CD4-positive, alpha-beta T cell (primary cell): Measurements from ENCODE around the gene TSPAN32. TPM values are rescaled to one million over a fixed set of nuclear protein-coding genes. Genes with fewer than 3 reads are reported as not detected.

Source experiments
- ATAC-seq: fragments of 200-7000 bp; cut with Tn5 transposase; one replicate; pipeline ENCODE4 v1.10.0; 2022; ENCODE audit warnings: mild to moderate bottlenecking; ENCODE audit not compliant: poor library complexity
- CTCF ChIA-PET: fragments of 350-600 bp; sonication (Branson Sonifier 250); formaldehyde crosslinking; loops from one replicate; lab custom pipeline; 2021; ENCODE audit warnings: antibody characterized with exemption, inconsistent platforms; lab: Charles Lee
- POLR2A ChIA-PET: fragments of 350-600 bp; sonication (Branson Sonifier 250); formaldehyde crosslinking; loops from one replicate; lab custom pipeline; 2021; ENCODE audit warnings: antibody characterized with exemption, inconsistent platforms; lab: Charles Lee
- DNase-seq, 14 experiments: peaks; one replicate each; pipeline ENCODE4 v3.0.0-alpha.2; 2013 to 2020; ENCODE audit warnings: mixed read lengths in 2 of 14
- H3K27ac ChIP-seq, 2 donors: one replicate each; pipeline versions ENCODE4 v1.5.1 to v1.7.0; 2013; ENCODE audit warnings: low read length in 2 of 2, low read depth in 1 of 2, mild to moderate bottlenecking in 1 of 2
- H3K27me3 ChIP-seq, 2 experiments: 1 replicate in 1 of 2; 2 replicates in 1 of 2; pipeline versions ENCODE4 v1.6.1 to v1.7.0; 2013; ENCODE audit warnings: low read length in 2 of 2, control low read depth in 1 of 2, mild to moderate bottlenecking in 1 of 2, moderate library complexity in 1 of 2; ENCODE audit not compliant: insufficient read depth in 2 of 2, control insufficient read depth in 1 of 2
- H3K36me3 ChIP-seq: one replicate; pipeline ENCODE4 v1.6.1; 2013; ENCODE audit warnings: low read length, control low read depth; ENCODE audit not compliant: insufficient read depth
- H3K4me1 ChIP-seq: one replicate; pipeline ENCODE4 v1.6.1; 2013; ENCODE audit warnings: low read length, control low read depth; ENCODE audit not compliant: insufficient read depth
- H3K4me3 ChIP-seq: one replicate; pipeline ENCODE4 v1.5.1; 2013; ENCODE audit warnings: mild to moderate bottlenecking, low read length, moderate library complexity
- H3K9me3 ChIP-seq, 2 experiments: 1 replicate in 1 of 2; 2 replicates in 1 of 2; pipeline versions ENCODE4 v1.6.1 to v1.7.0; 2013; ENCODE audit warnings: low read length in 2 of 2, mild to moderate bottlenecking in 2 of 2, control low read depth in 1 of 2, moderate library complexity in 1 of 2; ENCODE audit not compliant: control insufficient read depth in 1 of 2, insufficient read depth in 1 of 2
- H3K27ac Mint-ChIP-seq: one replicate; pipeline ENCODE4 v1.8.0; 2020; ENCODE audit warnings: mixed read lengths
- H3K27me3 Mint-ChIP-seq: one replicate; pipeline ENCODE4 v1.8.0; 2021; ENCODE audit warnings: mixed read lengths
- H3K36me3 Mint-ChIP-seq: one replicate; pipeline ENCODE4 v1.8.0; 2021; ENCODE audit warnings: low read depth, mixed read lengths
- H3K4me1 Mint-ChIP-seq: one replicate; pipeline ENCODE4 v1.8.0; 2021; ENCODE audit warnings: low read depth, mixed read lengths
- H3K4me3 Mint-ChIP-seq: one replicate; pipeline ENCODE4 v1.8.0; 2020; ENCODE audit warnings: mild to moderate bottlenecking, mixed read lengths
- H3K9me3 Mint-ChIP-seq: one replicate; pipeline ENCODE4 v1.8.0; 2020; ENCODE audit warnings: mixed read lengths
- CTCF ChIP-seq: fragments of 200-600 bp; IDR thresholded peaks from one replicate; pipeline ENCODE4 v1.8.0; 2022; ENCODE audit warnings: antibody characterized with exemption, mild to moderate bottlenecking
- intact Hi-C, 2 experiments: fragments of 100-400 bp; cut with DNase I in 1 of 2; cut with micrococcal nuclease in 1 of 2; formaldehyde crosslinking; loops; one replicate each; pipeline versions ENCODE4 v1.15.1 to v1.9.0; 2023 to 2025; cut with DNase I, micrococcal nuclease
- polyA plus RNA-seq, 2 donors: library from polyadenylated mRNA; unstranded; fragments of 120-200 nt; gene quantifications; one replicate each; pipeline ENCODE4 v1.2.1, GENCODE V29; 2013
- total RNA-seq, 174 experiments: library from RNA in 2 of 174; stranded (reverse) in 2 of 174; gene quantifications; one replicate each; pipeline ENCODE4 v1.2.3 and lab custom pipeline; 2021 to 2026

The TSPAN32 gene
- 10 to 100 TPM; 81.8 TPM for total RNA-seq
- 42.2 TPM for polyA plus RNA-seq (2013, experiment 1 of 2)
- polyA plus RNA-seq (2013, experiment 2 of 2): 82.1 TPM
- total RNA-seq (lab: John Stamatoyannopoulos, UW): 1.1 to 78.7 (median 19.3) reads per million in 172 experiments

- no peaks in the 10 kb centered on the region for H3K27me3 Mint-ChIP-seq
- peaks cover 23% of the 10 kb centered on the region for H3K36me3 Mint-ChIP-seq
- ATAC-seq: peak; percentile 71
- Histone ChIP-seq H3K4me3 (peak within 1 kb of the TSS; percentile 67), H3K9me3 (no peaks in the 10 kb centered on the region), H3K27ac (peak within 1 kb of the TSS; percentile 69 to 78), H3K4me1 (peaks cover 74% of the 10 kb centered on the region), H3K27me3 (no peaks in the 10 kb centered on the region), H3K36me3 (peaks cover 40% of the 10 kb centered on the region)
- ChIA-PET CTCF (interaction anchor here (1.3 to 6.4 kb wide), 2 partner anchors 98 to 118 kb away, joined by 6 to 89 read pairs; partner anchors contain the start of gene TSSC4), POLR2A (interaction anchor here (1.1 to 5.5 kb wide), 8 partner anchors 14 to 144 kb away, joined by 3 to 36 read pairs (median 5); partner anchors contain the start of genes ASCL2, CD81 and TSSC4)
- H3K4me3 Mint-ChIP-seq: peak within 1 kb of the TSS; percentile 96
- intact Hi-C loops: loop anchor here (5.0 to 10.0 kb wide), 4 partner anchors 76 to 586 kb away; partner anchors contain the start of genes CD81 (in 1 of the 2), CDKN1C (in 1 of the 2) and TSSC4 (in 1 of the 2)
- peak in 13 of 14 experiments; percentile 30 to 94 (median 57) for DNase-seq
- H3K9me3 Mint-ChIP-seq: no peaks in the 10 kb centered on the region
- TF ChIP-seq CTCF: no peak
- peaks cover 72% of the 10 kb centered on the region for H3K4me1 Mint-ChIP-seq
- H3K27ac Mint-ChIP-seq: peak within 1 kb of the TSS; percentile 94
These were observed at the start of gene TSPAN32, which contains the start of gene C11orf21 for GRCh38 chr11:2301631-2302305. Gene TSPAN32 (plus strand): TSS chr11:2302013. CDS start chr11:2302150, 137 bp downstream. Gene C11orf21 (minus strand): TSS chr11:2301918. CDS start chr11:2301808, 110 bp downstream.

- intact Hi-C loops: loop anchor here in 1 of 2 experiments (10.0 kb wide), 1 partner anchor 983 kb away; the partner anchor contains the start of gene MRGPRE
- Histone ChIP-seq H3K9me3 (peaks cover 0 to 5% of the 10 kb centered on the region in 2 experiments), H3K36me3 (no peaks in the 10 kb centered on the region), H3K4me3 (no peak overlapping the region), H3K27me3 (no peaks in the 10 kb centered on the region), H3K27ac (no peak overlapping the region), H3K4me1 (no peaks in the 10 kb centered on the region)
- H3K27ac Mint-ChIP-seq: no peak overlapping the region
- H3K4me1 Mint-ChIP-seq: no peaks in the 10 kb centered on the region
- DNase-seq (no peak), ATAC-seq (no peak)
- H3K9me3 Mint-ChIP-seq: no peaks in the 10 kb centered on the region
- POLR2A ChIA-PET: no interaction called here
- no peak for TF ChIP-seq CTCF
- H3K36me3 Mint-ChIP-seq: no peaks in the 10 kb centered on the region
- H3K27me3 Mint-ChIP-seq: peaks cover 6% of the 10 kb centered on the region
- H3K4me3 Mint-ChIP-seq: no peak overlapping the region
- CTCF ChIA-PET: no interaction called here
These were observed 49.8 kb upstream of the TSPAN32 start for GRCh38 chr11:2252018-2252417.

GRCh38 chr11:2256293-2256913 lies 45.4 kb upstream of the TSPAN32 start:
- H3K36me3 Mint-ChIP-seq: no peaks in the 10 kb centered on the region

More at GRCh38 chr11:2256293-2256913, 45.4 kb upstream of the TSPAN32 start:
- ChIA-PET CTCF (no interaction called here), POLR2A (no interaction called here)
- Mint-ChIP-seq H3K27me3 (no peaks in the 10 kb centered on the region), H3K4me1 (no peaks in the 10 kb centered on the region), H3K9me3 (no peaks in the 10 kb centered on the region), H3K4me3 (no peak overlapping the region), H3K27ac (no peak overlapping the region)
- Histone ChIP-seq H3K36me3 (no peaks in the 10 kb centered on the region), H3K27me3 (no peaks in the 10 kb centered on the region), H3K4me1 (no peaks in the 10 kb centered on the region), H3K27ac (no peak overlapping the region), H3K4me3 (no peak overlapping the region), H3K9me3 (peaks cover 0 to 5% of the 10 kb centered on the region in 2 experiments)
- no peak for TF ChIP-seq CTCF
- no peak for ATAC-seq
- intact Hi-C loops: loop anchor here in 1 of 2 experiments (10.0 kb wide), 1 partner anchor 978 kb away; the partner anchor contains the start of gene MRGPRE
- DNase-seq: no peak
